ENCODE results near the gene RHEB.

Gene RHEB

GRCh38 chr7:151482883-151483710 lies 36.6 kb downstream of the RHEB start:
- TF ChIP-seq CTCF (IDR thresholded peaks at IDR 0.05; ENCODE audit: low read depth, low read length, missing control alignments): no peak
- no peak for DNase-seq (ENCODE audit: extremely low read depth, low read depth)
- no peak overlapping the region for H3K4me3 ChIP-seq (replicated peaks; ENCODE audit: low read depth, low read length)

GRCh38 chr7:151481650-151482505 lies 37.8 kb downstream of the RHEB start:
- no peak for TF ChIP-seq CTCF (IDR thresholded peaks at IDR 0.05; ENCODE audit: low read depth, low read length, missing control alignments)
- no peak overlapping the region for H3K4me3 ChIP-seq (replicated peaks; ENCODE audit: low read depth, low read length)
- DNase-seq (ENCODE audit: extremely low read depth, low read depth): no peak

- DNase-seq (ENCODE audit: extremely low read depth, low read depth): no peak
- no peak for TF ChIP-seq CTCF (IDR thresholded peaks at IDR 0.05; ENCODE audit: low read depth, low read length, missing control alignments)
- H3K4me3 ChIP-seq (replicated peaks; ENCODE audit: low read depth, low read length): no peak overlapping the region
These were observed 41.8 kb downstream of the RHEB start for GRCh38 chr7:151477867-151478266.

- H3K4me3 ChIP-seq (replicated peaks; ENCODE audit: low read depth, low read length): no peak overlapping the region
- no peak for TF ChIP-seq CTCF (IDR thresholded peaks at IDR 0.05; ENCODE audit: low read depth, low read length, missing control alignments)
- DNase-seq (ENCODE audit: extremely low read depth, low read depth): no peak
These were observed 46.9 kb downstream of the RHEB start for GRCh38 chr7:151472644-151473380.

- DNase-seq (ENCODE audit: extremely low read depth, low read depth): no peak
These were observed 49.0 kb downstream of the RHEB start for GRCh38 chr7:151470711-151471110.

More at GRCh38 chr7:151470711-151471110, 49.0 kb downstream of the RHEB start:
- H3K4me3 ChIP-seq (replicated peaks; ENCODE audit: low read depth, low read length): no peak overlapping the region
- TF ChIP-seq CTCF (IDR thresholded peaks at IDR 0.05; ENCODE audit: low read depth, low read length, missing control alignments): no peak
